Tibial nerve (tissue), 4 donors: ENCODE data around the gene MAP3K20. TPM values are rescaled to one million over a fixed set of nuclear protein-coding genes. Genes with fewer than 3 reads are reported as not detected.

Experiments used
- DNase-seq, 2 donors: peaks; one replicate each; pipeline ENCODE4 v3.0.0-alpha.2; 2019; ENCODE audit warnings: low spot score in 2 of 2
- H3K27ac ChIP-seq, 4 donors: fragments of 200-600 bp; sonication (generic) in 3 of 4; one replicate each; pipeline ENCODE4 v1.5.1; 2017 to 2019; ENCODE audit warnings: mild to moderate bottlenecking in 1 of 4
- H3K27me3 ChIP-seq, 2 donors: fragments of 200-600 bp; sonication (generic) in 1 of 2; one replicate each; pipeline versions ENCODE4 v1.5.1 to v1.6.0; 2017 to 2019
- H3K36me3 ChIP-seq, 3 donors: fragments of 200-600 bp; sonication (generic); one replicate each; pipeline ENCODE4 v1.5.1; 2018 to 2019
- H3K4me1 ChIP-seq, 4 donors: fragments of 200-600 bp; sonication (generic) in 3 of 4; one replicate each; pipeline ENCODE4 v1.5.1; 2017 to 2019
- H3K4me3 ChIP-seq, 4 donors: fragments of 200-600 bp; sonication (generic) in 3 of 4; one replicate each; pipeline ENCODE4 v1.5.1; 2017 to 2019; ENCODE audit warnings: mild to moderate bottlenecking in 1 of 4, moderate library complexity in 1 of 4
- H3K9me3 ChIP-seq, 4 donors: fragments of 200-600 bp; sonication (generic) in 3 of 4; one replicate each; pipeline ENCODE4 v1.5.1; 2017 to 2019
- CTCF ChIP-seq, 5 experiments: fragments of 200-600 bp in 3 of 5; fragments of 450-650 bp in 2 of 5; sonication (generic) in 3 of 5; IDR thresholded peaks; one replicate each; pipeline ENCODE4 v1.5.1; 2016 to 2019; ENCODE audit warnings: antibody characterized with exemption in 5 of 5, mild to moderate bottlenecking in 3 of 5, moderate library complexity in 2 of 5
- EP300 ChIP-seq, 2 donors: sonication (generic); formaldehyde crosslinking; IDR thresholded peaks; one replicate each; pipeline ENCODE4 v1.6.1; 2017; ENCODE audit warnings: antibody characterized with exemption in 2 of 2, mild to moderate bottlenecking in 1 of 2
- POLR2A ChIP-seq, 2 donors: fragments of 450-650 bp; IDR thresholded peaks; one replicate each; pipeline ENCODE4 v1.6.1; 2017; ENCODE audit warnings: antibody characterized with exemption in 2 of 2, mild to moderate bottlenecking in 2 of 2, moderate library complexity in 2 of 2
- WGBS, 2 donors: methylation state at CpG; one replicate each; pipeline ENCODE4 v1.1.5; 2018; 5-methylcytosine and 5-hydroxymethylcytosine counted together
- total RNA-seq, 4 donors: library from RNA; depleted of rRNA; stranded (reverse); fragments of >200 nt; gene quantifications; one replicate each; pipeline ENCODE4 v1.1.0, GENCODE V29; 2016

Gene MAP3K20
- total RNA-seq, 4 donors from 2014 or later = 21.9 to 32.6 (median 23.2) TPM

GRCh38 chr2:173238385-173238784 is 162.7 kb downstream of the MAP3K20 start:
- Histone ChIP-seq H3K27me3 (no peaks in the 10 kb centered on the region), H3K4me3 (no peak overlapping the region), H3K9me3 (no peaks in the 10 kb centered on the region), H3K27ac (no peak overlapping the region), H3K4me1 (no peaks in the 10 kb centered on the region), H3K36me3 (peaks cover 0 to 50% (median 0%) of the 10 kb centered on the region in 3 donors)
- no peak for DNase-seq
- 88 to 98% methylated on average over 4 of the region's 4 CpGs for WGBS, 2 donors
- TF ChIP-seq CTCF (IDR thresholded peaks at IDR 0.05) (no peak), POLR2A (IDR thresholded peaks at IDR 0.05) (no peak), EP300 (IDR thresholded peaks at IDR 0.05) (no peak)

- Histone ChIP-seq H3K9me3 (no peaks in the 10 kb centered on the region), H3K27me3 (no peaks in the 10 kb centered on the region), H3K4me1 (no peaks in the 10 kb centered on the region), H3K36me3 (peaks cover 0 to 45% (median 0%) of the 10 kb centered on the region in 3 donors), H3K27ac (no peak overlapping the region), H3K4me3 (no peak overlapping the region)
- no peak for TF ChIP-seq CTCF (IDR thresholded peaks at IDR 0.05)
- TF ChIP-seq EP300 (IDR thresholded peaks at IDR 0.05) = no peak
- TF ChIP-seq POLR2A (IDR thresholded peaks at IDR 0.05) = no peak
- DNase-seq = no peak
- 84 to 89% methylated on average over 3 of the region's 3 CpGs for WGBS, 2 donors
Observed at GRCh38 chr2:173238831-173239230, 163.2 kb downstream of the MAP3K20 start.

GRCh38 chr2:173239644-173240043 is 164.0 kb downstream of the MAP3K20 start:
- no peaks in the 10 kb centered on the region for H3K27me3 ChIP-seq
- H3K4me3 ChIP-seq = no peak overlapping the region
- 83 to 85% methylated on average over 2 of the region's 2 CpGs for WGBS, 2 donors
- no peaks in the 10 kb centered on the region for H3K9me3 ChIP-seq
- no peak for TF ChIP-seq POLR2A (IDR thresholded peaks at IDR 0.05)
- no peak for TF ChIP-seq CTCF (IDR thresholded peaks at IDR 0.05)
- no peak for TF ChIP-seq EP300 (IDR thresholded peaks at IDR 0.05)
- no peak overlapping the region for H3K27ac ChIP-seq
- peaks cover 0 to 37% (median 0%) of the 10 kb centered on the region in 3 donors for H3K36me3 ChIP-seq
- no peaks in the 10 kb centered on the region for H3K4me1 ChIP-seq
- DNase-seq = no peak

GRCh38 chr2:173240083-173240482 is 164.4 kb downstream of the MAP3K20 start:
- TF ChIP-seq CTCF (IDR thresholded peaks at IDR 0.05) = no peak
- no peak for TF ChIP-seq EP300 (IDR thresholded peaks at IDR 0.05)
- no peak for TF ChIP-seq POLR2A (IDR thresholded peaks at IDR 0.05)
- DNase-seq = no peak
- no peak overlapping the region for H3K27ac ChIP-seq
- H3K36me3 ChIP-seq = peaks cover 0 to 33% (median 0%) of the 10 kb centered on the region in 3 donors
- no peak overlapping the region for H3K4me3 ChIP-seq
- whole genome bisulfite sequencing, 2 donors = 93 to 100% methylated on average over 2 of the region's 2 CpGs
- no peaks in the 10 kb centered on the region for H3K9me3 ChIP-seq
- no peaks in the 10 kb centered on the region for H3K4me1 ChIP-seq
- no peaks in the 10 kb centered on the region for H3K27me3 ChIP-seq

GRCh38 chr2:173241643-173242042 is 166.0 kb downstream of the MAP3K20 start:
- no peak overlapping the region for H3K4me3 ChIP-seq
- DNase-seq = no peak
- H3K4me1 ChIP-seq = no peaks in the 10 kb centered on the region
- TF ChIP-seq POLR2A (IDR thresholded peaks at IDR 0.05) (no peak), EP300 (IDR thresholded peaks at IDR 0.05) (no peak), CTCF (IDR thresholded peaks at IDR 0.05) (no peak)
- H3K36me3 ChIP-seq = peaks cover 0 to 27% (median 0%) of the 10 kb centered on the region in 3 donors
- WGBS, 2 donors = 97 to 100% methylated on average over 1 of the region's 1 CpG
- H3K9me3 ChIP-seq = no peaks in the 10 kb centered on the region
- H3K27ac ChIP-seq = no peak overlapping the region
- no peaks in the 10 kb centered on the region for H3K27me3 ChIP-seq
